NCI-H2227 treated with DMSO at 0.1 percent for 48 hours (cell line): ENCODE measurements around the gene ZDHHC8.

Experiments used
- DNase-seq: peaks from one replicate; lab custom pipeline; 2025; lab: John Stamatoyannopoulos, UW

Gene ZDHHC8

GRCh38 chr22:20131597-20131858 lies at the start of gene ZDHHC8:
Gene ZDHHC8 (plus strand): TSS chr22:20131804. CDS start chr22:20131948, 144 bp downstream.
- no peak for DNase-seq

- DNase-seq, result no peak
Measured at GRCh38 chr22:20083157-20083890, 48.3 kb upstream of the ZDHHC8 start.

GRCh38 chr22:20083891-20084546 lies 47.6 kb upstream of the ZDHHC8 start:
- DNase-seq, result no peak

- DNase-seq, result no peak
Measured at GRCh38 chr22:20084547-20085413, 46.8 kb upstream of the ZDHHC8 start.

- DNase-seq, result no peak
Measured at GRCh38 chr22:20085651-20086050, 46.0 kb upstream of the ZDHHC8 start.

GRCh38 chr22:20086101-20086599 lies 45.5 kb upstream of the ZDHHC8 start:
- no peak for DNase-seq

GRCh38 chr22:20086763-20087162 lies 44.8 kb upstream of the ZDHHC8 start:
- DNase-seq, result no peak

- DNase-seq, result no peak
Measured at GRCh38 chr22:20087319-20088262, 44.0 kb upstream of the ZDHHC8 start.

- no peak for DNase-seq
Measured at GRCh38 chr22:20088263-20088648, 43.3 kb upstream of the ZDHHC8 start.

GRCh38 chr22:20089226-20089976 lies 42.2 kb upstream of the ZDHHC8 start:
- no peak for DNase-seq

GRCh38 chr22:20089977-20090729 lies 41.5 kb upstream of the ZDHHC8 start:
- DNase-seq, result no peak

- DNase-seq, result no peak
Measured at GRCh38 chr22:20090730-20091240, 40.8 kb upstream of the ZDHHC8 start.

- DNase-seq, result no peak
Measured at GRCh38 chr22:20091690-20092476, 39.7 kb upstream of the ZDHHC8 start.

- no peak for DNase-seq
Measured at GRCh38 chr22:20092477-20092854, 39.1 kb upstream of the ZDHHC8 start.

- DNase-seq, result no peak
Measured at GRCh38 chr22:20093418-20094196, 38.0 kb upstream of the ZDHHC8 start.

- DNase-seq, result no peak
Measured at GRCh38 chr22:20094197-20094807, 37.3 kb upstream of the ZDHHC8 start.

- DNase-seq, result no peak
Measured at GRCh38 chr22:20095521-20095920, 36.1 kb upstream of the ZDHHC8 start.
